ENCODE results near the gene CENPQ. TPM values are rescaled to one million over a fixed set of nuclear protein-coding genes. Genes with fewer than 3 reads are reported as not detected.

CENPQ gene
- total and polyA plus RNA-seq, 9 donors = 3.2 to 6.5 (median 5.3) TPM

DNA sequence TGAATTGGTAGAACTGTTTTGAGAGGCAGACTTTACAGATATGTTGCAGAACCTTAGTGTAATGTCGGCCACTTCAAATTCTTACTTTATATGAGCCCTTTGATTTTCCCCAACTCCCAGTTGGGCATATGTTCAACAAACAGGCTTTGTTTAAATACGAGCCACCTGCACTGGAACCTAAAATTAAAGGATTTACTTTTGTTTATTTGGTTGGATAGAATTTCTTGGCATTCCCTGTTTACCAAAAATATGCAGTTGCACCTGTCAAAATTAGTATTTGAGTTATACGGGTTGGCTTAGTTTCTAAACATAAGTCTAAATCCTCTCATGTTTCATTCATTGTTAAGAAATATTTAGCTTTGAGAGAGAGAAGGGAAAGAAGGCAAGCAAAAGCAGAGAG lies 34.1 kb downstream of the CENPQ start:
- no peaks in the 10 kb centered on the region for H3K9me3 ChIP-seq
- no peak overlapping the region for H3K27ac ChIP-seq
- WGBS, 3 donors = 46 to 66% (median 56%) methylated on average over 3 of the region's 3 CpGs
- TF ChIP-seq EP300 (IDR thresholded peaks at IDR 0.05) = no peak
- TF ChIP-seq, protein P1, sequence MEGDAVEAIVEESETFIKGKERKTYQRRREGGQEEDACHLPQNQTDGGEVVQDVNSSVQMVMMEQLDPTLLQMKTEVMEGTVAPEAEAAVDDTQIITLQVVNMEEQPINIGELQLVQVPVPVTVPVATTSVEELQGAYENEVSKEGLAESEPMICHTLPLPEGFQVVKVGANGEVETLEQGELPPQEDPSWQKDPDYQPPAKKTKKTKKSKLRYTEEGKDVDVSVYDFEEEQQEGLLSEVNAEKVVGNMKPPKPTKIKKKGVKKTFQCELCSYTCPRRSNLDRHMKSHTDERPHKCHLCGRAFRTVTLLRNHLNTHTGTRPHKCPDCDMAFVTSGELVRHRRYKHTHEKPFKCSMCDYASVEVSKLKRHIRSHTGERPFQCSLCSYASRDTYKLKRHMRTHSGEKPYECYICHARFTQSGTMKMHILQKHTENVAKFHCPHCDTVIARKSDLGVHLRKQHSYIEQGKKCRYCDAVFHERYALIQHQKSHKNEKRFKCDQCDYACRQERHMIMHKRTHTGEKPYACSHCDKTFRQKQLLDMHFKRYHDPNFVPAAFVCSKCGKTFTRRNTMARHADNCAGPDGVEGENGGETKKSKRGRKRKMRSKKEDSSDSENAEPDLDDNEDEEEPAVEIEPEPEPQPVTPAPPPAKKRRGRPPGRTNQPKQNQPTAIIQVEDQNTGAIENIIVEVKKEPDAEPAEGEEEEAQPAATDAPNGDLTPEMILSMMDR (IDR thresholded peaks at IDR 0.05) = no peak
- no peak for TF ChIP-seq POLR2A (IDR thresholded peaks at IDR 0.05)
- H3K36me3 ChIP-seq = no peaks in the 10 kb centered on the region
- intact Hi-C loops (cut with DNase I) = no loop called here
- H3K4me1 ChIP-seq (ENCODE audit: insufficient read depth) = no peaks in the 10 kb centered on the region
- no peak for DNase-seq
- no peaks in the 10 kb centered on the region for H3K27me3 ChIP-seq
- H3K4me3 ChIP-seq = no peak overlapping the region

DNA sequence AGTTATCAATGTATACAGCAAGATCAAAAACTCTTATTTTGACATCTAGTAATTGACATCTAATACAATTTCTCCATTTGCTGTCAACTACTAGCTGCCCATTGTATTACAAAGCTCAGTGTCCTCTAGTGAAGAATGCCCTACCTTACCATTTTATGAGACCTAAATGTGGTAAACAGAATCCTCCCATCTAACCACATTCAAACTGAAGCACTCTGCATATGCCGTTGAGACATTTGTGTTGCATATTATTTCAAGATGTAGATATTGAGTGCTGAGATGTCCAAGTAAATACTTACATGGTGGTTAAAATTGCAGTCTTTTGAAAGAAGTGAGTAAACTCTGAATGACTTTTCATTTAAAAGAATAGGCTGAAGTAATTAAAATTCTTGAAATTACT lies 36.0 kb downstream of the CENPQ start:
- no peak overlapping the region for H3K27ac ChIP-seq
- no peaks in the 10 kb centered on the region for H3K36me3 ChIP-seq
- no peak for DNase-seq
- H3K4me3 ChIP-seq = no peak overlapping the region
- H3K27me3 ChIP-seq = no peaks in the 10 kb centered on the region
- intact Hi-C loops (cut with DNase I) = no loop called here
- TF ChIP-seq EP300 (IDR thresholded peaks at IDR 0.05) (no peak), POLR2A (IDR thresholded peaks at IDR 0.05) (no peak)
- TF ChIP-seq, protein P1 (IDR thresholded peaks at IDR 0.05) = no peak
- WGBS, 3 donors = 80 to 90% (median 83%) methylated on average over 1 of the region's 1 CpG
- no peaks in the 10 kb centered on the region for H3K9me3 ChIP-seq
- no peaks in the 10 kb centered on the region for H3K4me1 ChIP-seq (ENCODE audit: insufficient read depth)

DNA sequence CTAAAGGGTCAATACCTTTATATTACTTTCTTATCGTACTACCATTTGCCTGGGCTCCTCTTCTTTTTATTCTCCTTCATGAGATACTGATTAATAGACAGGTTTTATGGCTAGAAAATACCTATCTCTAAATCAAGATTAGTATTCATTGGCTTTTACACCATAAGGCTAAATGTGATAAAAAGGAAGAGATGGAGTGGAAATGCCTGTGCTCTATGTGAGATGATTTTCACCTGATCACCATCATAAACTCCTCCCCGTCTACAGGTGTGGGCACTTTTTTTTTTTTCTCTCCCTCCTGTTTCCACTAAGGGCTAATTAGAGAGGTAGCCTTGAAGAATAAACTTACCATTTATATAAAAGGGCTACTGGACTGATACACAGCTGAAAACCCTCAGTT lies 36.5 kb downstream of the CENPQ start, which contains the start of gene GLYATL3:
TSS of gene GLYATL3 (plus strand) at position 301 of the 400 bp plus-strand sequence. CDS start 12,068 bp downstream, outside the sequence.
- Histone ChIP-seq H3K27ac (no peak within 1 kb of the TSS), H3K4me1 (ENCODE audit: insufficient read depth) (no peaks in the 10 kb centered on the region), H3K9me3 (no peaks in the 10 kb centered on the region), H3K36me3 (no peaks in the 10 kb centered on the region), H3K27me3 (no peaks in the 10 kb centered on the region), H3K4me3 (no peak within 1 kb of the TSS)
- WGBS, 3 donors = 49 to 83% (median 75%) methylated on average over 2 of the region's 2 CpGs
- TF ChIP-seq, protein P1 (IDR thresholded peaks at IDR 0.05) = no peak
- DNase-seq = no peak
- intact Hi-C loops (cut with DNase I) = no loop called here

DNA sequence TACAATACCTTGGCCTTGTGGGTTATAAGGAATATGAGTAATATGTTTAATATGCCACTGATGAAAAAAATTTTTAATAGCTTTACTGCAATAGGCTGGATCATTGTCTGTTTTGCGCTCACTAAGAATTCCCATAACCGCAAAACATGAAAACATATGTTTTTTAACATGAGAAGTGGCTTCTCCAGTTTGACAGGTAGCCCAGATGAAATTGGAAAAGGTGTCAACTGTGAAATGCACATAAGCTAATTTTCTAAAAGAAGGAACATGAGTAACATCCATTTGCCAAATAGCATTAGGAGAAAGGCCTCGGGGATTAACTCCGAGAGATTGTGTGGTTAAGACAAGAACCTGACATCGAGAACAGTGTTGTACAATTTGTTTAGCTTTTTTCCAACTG lies 41.5 kb downstream of the CENPQ start:
- 90 to 92% (median 91%) methylated on average over 5 of the region's 5 CpGs for WGBS, 3 donors
- no peaks in the 10 kb centered on the region for H3K36me3 ChIP-seq
- intact Hi-C loops (cut with DNase I) = no loop called here
- no peaks in the 10 kb centered on the region for H3K9me3 ChIP-seq
- TF ChIP-seq EP300 (IDR thresholded peaks at IDR 0.05) = no peak
- TF ChIP-seq, protein P1 (IDR thresholded peaks at IDR 0.05) = no peak
- no peak for TF ChIP-seq POLR2A (IDR thresholded peaks at IDR 0.05)
- H3K4me1 ChIP-seq (ENCODE audit: insufficient read depth) = no peaks in the 10 kb centered on the region
- H3K27me3 ChIP-seq = no peaks in the 10 kb centered on the region
- no peak overlapping the region for H3K4me3 ChIP-seq
- no peak overlapping the region for H3K27ac ChIP-seq
- no peak for DNase-seq

Data from ovary (tissue), 9 donors.